ENCODE results near the gene STON1. TPM values are rescaled to one million over a fixed set of nuclear protein-coding genes. Genes with fewer than 3 reads are reported as not detected.

STON1 gene
- total and polyA plus RNA-seq, 2 of the 4 experiments (the other 2 are of a cell fraction): 4.0 to 5.7 TPM

DNA sequence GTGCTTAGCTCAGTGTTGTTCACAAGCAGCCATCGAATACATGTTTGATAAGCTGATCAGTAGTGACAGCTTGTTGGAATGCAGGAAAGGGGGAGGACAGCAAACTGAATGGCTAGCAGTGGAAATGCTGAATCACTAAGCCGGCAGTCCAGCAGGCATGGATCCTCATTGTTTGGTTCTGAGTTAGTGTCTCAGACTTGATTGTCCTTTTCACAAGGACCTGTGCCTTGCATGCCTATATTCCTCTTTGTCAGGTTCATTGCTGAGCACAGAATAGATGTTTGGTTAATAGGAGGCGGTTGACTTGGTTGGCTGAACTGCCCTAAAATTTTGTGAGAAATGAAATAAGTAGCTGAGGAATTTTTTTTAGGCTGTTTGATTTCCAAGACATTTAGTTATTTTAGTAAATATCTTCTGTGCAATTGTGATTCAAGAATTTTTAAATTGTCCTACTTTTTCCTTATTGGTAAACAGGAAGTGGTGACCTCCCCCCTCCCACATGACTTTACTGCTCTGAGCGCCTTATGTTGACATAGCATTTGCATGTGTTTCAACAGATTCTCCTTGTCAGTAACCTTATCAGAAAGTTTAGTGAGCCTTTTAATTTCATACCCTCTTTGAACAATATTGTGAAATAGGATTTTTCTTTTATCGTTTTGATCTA, 21.4 kb upstream of the STON1 start (continued):
- TF ChIP-seq CEBPB (IDR thresholded peaks at IDR 0.05; ENCODE audit: low read depth, low read length) (peak; percentile 67), RFX5 (IDR thresholded peaks at IDR 0.05; ENCODE audit: low read depth, low read length) (no peak)

DNA sequence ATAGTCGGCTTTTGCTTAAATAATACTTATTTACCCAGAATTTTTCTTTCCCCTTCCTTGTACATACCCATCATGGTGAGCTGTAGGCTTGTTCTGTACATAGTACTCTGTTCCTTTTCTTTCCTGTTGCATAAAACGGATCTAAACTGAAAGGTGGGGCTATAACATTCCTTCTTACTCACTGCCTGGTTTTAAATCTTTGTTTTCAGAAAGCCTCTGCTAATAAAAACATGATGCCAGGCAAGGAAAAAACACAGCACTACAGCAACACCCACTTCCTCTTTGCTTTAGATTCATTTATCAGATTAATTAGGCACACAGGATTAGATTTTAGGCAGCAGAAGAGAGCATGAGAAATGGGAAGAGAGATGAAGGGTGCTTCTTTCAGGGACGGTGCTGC, 19.6 kb upstream of the STON1 start:
- H2BK15ac ChIP-seq (ENCODE audit: low read depth, low read length): peak overlapping the region; percentile 72; the same call in 1 of the 3 replicates
- peak overlapping the region; percentile 36; the same call in 1 of the 2 replicates for H2BK20ac ChIP-seq (ENCODE audit: low read depth, low read length)
- H3K36me3 ChIP-seq (ENCODE audit: control insufficient read depth, insufficient read depth, low read length): peaks cover 4% of the 10 kb centered on the region
- H3K79me1 ChIP-seq (ENCODE audit: low read depth in 1 of 2, low read length in 2 of 2): peaks cover 0 to 5% of the 10 kb centered on the region in 2 experiments; a peak in 2 of 4 replicates
- H4K20me1 ChIP-seq (ENCODE audit: insufficient read depth, low read length): no peaks in the 10 kb centered on the region
- in situ Hi-C loops (cut with MboI; ENCODE audit: low sequenced_read_pairs) (no loop called here), intact Hi-C loops (cut with micrococcal nuclease) (no loop called here), dilution Hi-C loops (cut with HindIII; ENCODE audit: low sequenced_read_pairs, unreplicated experiment) (no loop called here)
- no peaks in the 10 kb centered on the region for H3K9me3 ChIP-seq (ENCODE audit: control insufficient read depth, insufficient read depth, low read length)
- H3K56ac ChIP-seq (ENCODE audit: extremely low read depth, insufficient read depth, low read length): no peak overlapping the region
- H3K27ac ChIP-seq (ENCODE audit: insufficient read depth, low read length): peak overlapping the region; percentile 62
- peak overlapping the region; percentile 85 for H3K18ac ChIP-seq (ENCODE audit: low read depth, low read length)
- no peak overlapping the region for H3K4me2 ChIP-seq (ENCODE audit: low read depth, low read length)
- H2BK120ac ChIP-seq (ENCODE audit: low read depth, low read length): peak overlapping the region; percentile 13; the same call in 1 of the 2 replicates
- POLR2A ChIA-PET (ENCODE audit: unreplicated experiment): no interaction called here
- no peak overlapping the region for H2AFZ ChIP-seq (replicated peaks; ENCODE audit: low read length, poor library complexity)
- no peak for TF ChIP-seq CEBPB (IDR thresholded peaks at IDR 0.05; ENCODE audit: low read depth, low read length)
- TF ChIP-seq FOS (IDR thresholded peaks at IDR 0.05; ENCODE audit: low read depth, low read length): no peak
- no peak for TF ChIP-seq SMC3 (IDR thresholded peaks at IDR 0.05; ENCODE audit: low read depth, low read length)
- no peak for TF ChIP-seq MXI1 (IDR thresholded peaks at IDR 0.05; ENCODE audit: borderline replicate concordance, low read depth, low read length)
- TF ChIP-seq, protein P1, sequence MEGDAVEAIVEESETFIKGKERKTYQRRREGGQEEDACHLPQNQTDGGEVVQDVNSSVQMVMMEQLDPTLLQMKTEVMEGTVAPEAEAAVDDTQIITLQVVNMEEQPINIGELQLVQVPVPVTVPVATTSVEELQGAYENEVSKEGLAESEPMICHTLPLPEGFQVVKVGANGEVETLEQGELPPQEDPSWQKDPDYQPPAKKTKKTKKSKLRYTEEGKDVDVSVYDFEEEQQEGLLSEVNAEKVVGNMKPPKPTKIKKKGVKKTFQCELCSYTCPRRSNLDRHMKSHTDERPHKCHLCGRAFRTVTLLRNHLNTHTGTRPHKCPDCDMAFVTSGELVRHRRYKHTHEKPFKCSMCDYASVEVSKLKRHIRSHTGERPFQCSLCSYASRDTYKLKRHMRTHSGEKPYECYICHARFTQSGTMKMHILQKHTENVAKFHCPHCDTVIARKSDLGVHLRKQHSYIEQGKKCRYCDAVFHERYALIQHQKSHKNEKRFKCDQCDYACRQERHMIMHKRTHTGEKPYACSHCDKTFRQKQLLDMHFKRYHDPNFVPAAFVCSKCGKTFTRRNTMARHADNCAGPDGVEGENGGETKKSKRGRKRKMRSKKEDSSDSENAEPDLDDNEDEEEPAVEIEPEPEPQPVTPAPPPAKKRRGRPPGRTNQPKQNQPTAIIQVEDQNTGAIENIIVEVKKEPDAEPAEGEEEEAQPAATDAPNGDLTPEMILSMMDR (conservative IDR thresholded peaks at IDR 0.05; ENCODE audit: low read depth, low read length): no peak
- no peak for TF ChIP-seq RAD21 (IDR thresholded peaks at IDR 0.05; ENCODE audit: low read length)
- TF ChIP-seq RCOR1 (IDR thresholded peaks at IDR 0.05; ENCODE audit: insufficient replicate concordance, low read length): no peak
- H3K9me1 ChIP-seq (ENCODE audit: insufficient read depth, low read length): no peaks in the 10 kb centered on the region
- 0 out of 2 replicates have a peak overlapping the region, but pooled peaks have one; percentile 40 for H2AK5ac ChIP-seq (ENCODE audit: low read depth, low read length)
- peak overlapping the region; percentile 34 to 55; a peak in 2 of 4 replicates for H4K8ac ChIP-seq (ENCODE audit: low read depth in 2 of 2, low read length in 2 of 2)
- CTCF ChIA-PET: no interaction called here
- H3K27me3 ChIP-seq (ENCODE audit: control insufficient read depth, insufficient read depth, low read length): no peaks in the 10 kb centered on the region
- peak; percentile 52 for ATAC-seq (ENCODE audit: low read depth)
- no peak overlapping the region for H2AK9ac ChIP-seq (replicated peaks; ENCODE audit: low read depth, low read length, poor library complexity)
- H3K4me1 ChIP-seq (ENCODE audit: control insufficient read depth, insufficient read depth, low read length): peaks cover 13% of the 10 kb centered on the region
- H4K91ac ChIP-seq (ENCODE audit: insufficient read depth, low read depth, low read length): 0 out of 2 replicates have a peak overlapping the region, but pooled peaks have one; percentile 24
- no CpG with 5 or more reads among the region's 3 CpGs for WGBS, 2 experiments (ENCODE audit: extremely low coverage in 2 of 2, insufficient read length in 1 of 2)
- peak overlapping the region; percentile 84; the same call in 1 of the 2 replicates for H4K5ac ChIP-seq (ENCODE audit: low read depth, low read length)
- peak overlapping the region; percentile 66 for H3K4ac ChIP-seq (ENCODE audit: low read depth, low read length)
- peak; percentile 48 for DNase-seq
- no peak overlapping the region for H3K4me3 ChIP-seq (ENCODE audit: insufficient read depth, low read depth, low read length)
- no TSS peak for BruUV-seq (replicated peaks)
- peak overlapping the region; percentile 23; the same call in 1 of the 2 replicates for H3K23ac ChIP-seq (ENCODE audit: low read depth, low read length)
- peak overlapping the region; percentile 63 for H3K14ac ChIP-seq (replicated peaks; ENCODE audit: low read depth, low read length)
- no peak overlapping the region for H3K9ac ChIP-seq (ENCODE audit: low read depth, low read length)
- peak overlapping the region; percentile 68 for H2BK5ac ChIP-seq (ENCODE audit: low read depth, low read length, poor library complexity, severe bottlenecking)
